Transverse colon (tissue), 4 donors: Measurements from ENCODE around the gene RPS19BP1.

Experiments used
- CTCF ChIP-seq, 5 experiments: fragments of 200-600 bp in 3 of 5; fragments of 450-650 bp in 2 of 5; sonication (generic) in 3 of 5; IDR thresholded peaks; 1 replicate in 2 of 5; 2 replicates in 3 of 5; pipeline ENCODE4 v1.5.1; 2016 to 2017; ENCODE audit warnings: antibody characterized with exemption in 5 of 5, inconsistent platforms in 3 of 5, mild to moderate bottlenecking in 2 of 5, moderate library complexity in 1 of 5
- EP300 ChIP-seq: sonication (generic); formaldehyde crosslinking; IDR thresholded peaks from one replicate; pipeline ENCODE4 v1.6.1; 2017; ENCODE audit warnings: antibody characterized with exemption, low read depth
- POLR2AphosphoS5 ChIP-seq, 3 donors: sonication (generic); formaldehyde crosslinking; IDR thresholded peaks; one replicate each; pipeline ENCODE4 v1.6.1; 2016; ENCODE audit warnings: antibody characterized with exemption in 3 of 3

GRCh38 chr22:39492186-39492585 is 40.4 kb downstream of the RPS19BP1 start:
- TF ChIP-seq CTCF (IDR thresholded peaks at IDR 0.05) (no peak), EP300 (no peak), POLR2AphosphoS5 (IDR thresholded peaks at IDR 0.05) (no peak)
